ENCODE results near the gene VAPB. TPM values are rescaled to one million over a fixed set of nuclear protein-coding genes. Genes with fewer than 3 reads are reported as not detected.

The VAPB gene
- total and polyA plus RNA-seq, 10 of the 15 experiments (the other 5 are each of a cell fraction or from before 2014, with no cell fraction given): 3.2 to 28.6 (median 20.5) TPM

DNA sequence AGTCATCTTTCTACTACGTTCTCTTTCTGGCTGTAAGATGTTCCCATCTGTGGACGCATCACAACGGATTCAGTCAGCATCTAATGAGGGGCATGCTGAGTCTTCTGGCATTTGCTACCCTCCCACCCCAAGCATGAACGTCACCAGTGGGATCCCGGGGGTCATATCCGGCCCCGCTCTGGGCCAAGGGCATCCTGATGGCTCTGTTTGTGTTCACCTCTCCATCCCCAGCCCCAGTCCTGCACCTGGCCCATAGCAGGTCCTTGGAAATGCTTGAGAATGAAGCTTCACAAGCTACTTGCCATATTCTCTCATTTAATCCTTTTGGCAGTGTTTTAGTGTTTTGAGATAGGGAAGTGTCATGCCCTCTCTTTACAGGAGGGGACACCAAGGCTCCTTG, 111.2 kb downstream of the VAPB start:
- SMC1A ChIA-PET (ENCODE audit: uncharacterized antibody, unreplicated experiment): no interaction called here
- no peak overlapping the region for H3K4me3 ChIP-seq
- RAD21 ChIA-PET (ENCODE audit: unreplicated experiment): no interaction called here
- H3K9me3 ChIP-seq (replicated peaks; ENCODE audit: control insufficient read depth, insufficient read depth, low read length): peaks cover 8% of the 10 kb centered on the region; the same call in 2 of the 3 replicates
- no peak for ATAC-seq
- no TSS peak for BruUV-seq (replicated peaks)
- intact Hi-C loops (cut with micrococcal nuclease; ENCODE audit: unreplicated experiment): no loop called here
- H3K9ac ChIP-seq (ENCODE audit: control insufficient read depth, insufficient read depth, low read length): no peak overlapping the region
- POLR2A ChIA-PET: no interaction called here
- CTCF ChIA-PET: interaction anchor here (1.1 kb wide), 1 partner anchor 265 kb away, joined by 3 read pairs; no protein-coding TSS in a partner anchor
- H3K27ac ChIP-seq (ENCODE audit: control insufficient read depth, insufficient read depth): no peak overlapping the region
- no peaks in the 10 kb centered on the region for H3K36me3 ChIP-seq (ENCODE audit: control insufficient read depth in 2 of 2, insufficient read depth in 2 of 2, low read length in 1 of 2)
- no peaks in the 10 kb centered on the region for H3K27me3 ChIP-seq (replicated peaks in 1 of 2; ENCODE audit: control insufficient read depth in 2 of 2, insufficient read depth in 2 of 2, low read length in 1 of 2)
- no peak overlapping the region for H3K4me2 ChIP-seq (ENCODE audit: control insufficient read depth, insufficient read depth)
- H4K20me1 ChIP-seq (ENCODE audit: control insufficient read depth, insufficient read depth): no peaks in the 10 kb centered on the region
- H2AFZ ChIP-seq (ENCODE audit: control insufficient read depth, low read depth, low read length): no peak overlapping the region
- in situ Hi-C loops (cut with MboI): no loop called here
- H3K4me1 ChIP-seq (ENCODE audit: control insufficient read depth, insufficient read depth, low read length): no peaks in the 10 kb centered on the region
- H3K79me2 ChIP-seq (ENCODE audit: control insufficient read depth, insufficient read depth, low read length): no peaks in the 10 kb centered on the region
- 74% methylated on average over 7 of the region's 7 CpGs for WGBS (ENCODE audit: insufficient coverage, insufficient replicate concordance, low lambda C conversion rate, missing lambda C conversion rate)
- no peak for DNase-seq (ENCODE audit: low read depth, low spot score)
- no peak for FAIRE-seq
- TF ChIP-seq ASH2L (IDR thresholded peaks at IDR 0.05; ENCODE audit: borderline replicate concordance, low read depth): no peak
- no peak for TF ChIP-seq NFYA (IDR thresholded peaks at IDR 0.05; ENCODE audit: borderline replicate concordance, low read depth, low read length)
- TF ChIP-seq, protein P1, sequence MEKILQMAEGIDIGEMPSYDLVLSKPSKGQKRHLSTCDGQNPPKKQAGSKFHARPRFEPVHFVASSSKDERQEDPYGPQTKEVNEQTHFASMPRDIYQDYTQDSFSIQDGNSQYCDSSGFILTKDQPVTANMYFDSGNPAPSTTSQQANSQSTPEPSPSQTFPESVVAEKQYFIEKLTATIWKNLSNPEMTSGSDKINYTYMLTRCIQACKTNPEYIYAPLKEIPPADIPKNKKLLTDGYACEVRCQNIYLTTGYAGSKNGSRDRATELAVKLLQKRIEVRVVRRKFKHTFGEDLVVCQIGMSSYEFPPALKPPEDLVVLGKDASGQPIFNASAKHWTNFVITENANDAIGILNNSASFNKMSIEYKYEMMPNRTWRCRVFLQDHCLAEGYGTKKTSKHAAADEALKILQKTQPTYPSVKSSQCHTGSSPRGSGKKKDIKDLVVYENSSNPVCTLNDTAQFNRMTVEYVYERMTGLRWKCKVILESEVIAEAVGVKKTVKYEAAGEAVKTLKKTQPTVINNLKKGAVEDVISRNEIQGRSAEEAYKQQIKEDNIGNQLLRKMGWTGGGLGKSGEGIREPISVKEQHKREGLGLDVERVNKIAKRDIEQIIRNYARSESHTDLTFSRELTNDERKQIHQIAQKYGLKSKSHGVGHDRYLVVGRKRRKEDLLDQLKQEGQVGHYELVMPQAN (conservative IDR thresholded peaks at IDR 0.05): no peak
- no peak for TF ChIP-seq STAT3 (IDR thresholded peaks at IDR 0.05; ENCODE audit: low read depth, low read length)
- no peak for TF ChIP-seq NFYB (IDR thresholded peaks at IDR 0.05; ENCODE audit: insufficient read depth, low read depth, low read length)
- TF ChIP-seq IKZF2 (IDR thresholded peaks at IDR 0.05): no peak
- TF ChIP-seq, protein P2, sequence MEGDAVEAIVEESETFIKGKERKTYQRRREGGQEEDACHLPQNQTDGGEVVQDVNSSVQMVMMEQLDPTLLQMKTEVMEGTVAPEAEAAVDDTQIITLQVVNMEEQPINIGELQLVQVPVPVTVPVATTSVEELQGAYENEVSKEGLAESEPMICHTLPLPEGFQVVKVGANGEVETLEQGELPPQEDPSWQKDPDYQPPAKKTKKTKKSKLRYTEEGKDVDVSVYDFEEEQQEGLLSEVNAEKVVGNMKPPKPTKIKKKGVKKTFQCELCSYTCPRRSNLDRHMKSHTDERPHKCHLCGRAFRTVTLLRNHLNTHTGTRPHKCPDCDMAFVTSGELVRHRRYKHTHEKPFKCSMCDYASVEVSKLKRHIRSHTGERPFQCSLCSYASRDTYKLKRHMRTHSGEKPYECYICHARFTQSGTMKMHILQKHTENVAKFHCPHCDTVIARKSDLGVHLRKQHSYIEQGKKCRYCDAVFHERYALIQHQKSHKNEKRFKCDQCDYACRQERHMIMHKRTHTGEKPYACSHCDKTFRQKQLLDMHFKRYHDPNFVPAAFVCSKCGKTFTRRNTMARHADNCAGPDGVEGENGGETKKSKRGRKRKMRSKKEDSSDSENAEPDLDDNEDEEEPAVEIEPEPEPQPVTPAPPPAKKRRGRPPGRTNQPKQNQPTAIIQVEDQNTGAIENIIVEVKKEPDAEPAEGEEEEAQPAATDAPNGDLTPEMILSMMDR (IDR thresholded peaks at IDR 0.05 in 2 of 3, conservative IDR thresholded peaks at IDR 0.05 in 1 of 3; ENCODE audit: control insufficient read depth in 2 of 3, extremely low read depth in 1 of 3, insufficient read depth in 1 of 3, low read depth in 3 of 3, low read length in 3 of 3): no peak
- no peak for TF ChIP-seq POLR2AphosphoS5 (IDR thresholded peaks at IDR 0.05; ENCODE audit: low read length)
- no peak for TF ChIP-seq SREBF1 (IDR thresholded peaks at IDR 0.05; ENCODE audit: low read length)
- TF ChIP-seq SP1 (IDR thresholded peaks at IDR 0.05; ENCODE audit: low read depth, low read length): no peak
- TF ChIP-seq, protein P3, sequence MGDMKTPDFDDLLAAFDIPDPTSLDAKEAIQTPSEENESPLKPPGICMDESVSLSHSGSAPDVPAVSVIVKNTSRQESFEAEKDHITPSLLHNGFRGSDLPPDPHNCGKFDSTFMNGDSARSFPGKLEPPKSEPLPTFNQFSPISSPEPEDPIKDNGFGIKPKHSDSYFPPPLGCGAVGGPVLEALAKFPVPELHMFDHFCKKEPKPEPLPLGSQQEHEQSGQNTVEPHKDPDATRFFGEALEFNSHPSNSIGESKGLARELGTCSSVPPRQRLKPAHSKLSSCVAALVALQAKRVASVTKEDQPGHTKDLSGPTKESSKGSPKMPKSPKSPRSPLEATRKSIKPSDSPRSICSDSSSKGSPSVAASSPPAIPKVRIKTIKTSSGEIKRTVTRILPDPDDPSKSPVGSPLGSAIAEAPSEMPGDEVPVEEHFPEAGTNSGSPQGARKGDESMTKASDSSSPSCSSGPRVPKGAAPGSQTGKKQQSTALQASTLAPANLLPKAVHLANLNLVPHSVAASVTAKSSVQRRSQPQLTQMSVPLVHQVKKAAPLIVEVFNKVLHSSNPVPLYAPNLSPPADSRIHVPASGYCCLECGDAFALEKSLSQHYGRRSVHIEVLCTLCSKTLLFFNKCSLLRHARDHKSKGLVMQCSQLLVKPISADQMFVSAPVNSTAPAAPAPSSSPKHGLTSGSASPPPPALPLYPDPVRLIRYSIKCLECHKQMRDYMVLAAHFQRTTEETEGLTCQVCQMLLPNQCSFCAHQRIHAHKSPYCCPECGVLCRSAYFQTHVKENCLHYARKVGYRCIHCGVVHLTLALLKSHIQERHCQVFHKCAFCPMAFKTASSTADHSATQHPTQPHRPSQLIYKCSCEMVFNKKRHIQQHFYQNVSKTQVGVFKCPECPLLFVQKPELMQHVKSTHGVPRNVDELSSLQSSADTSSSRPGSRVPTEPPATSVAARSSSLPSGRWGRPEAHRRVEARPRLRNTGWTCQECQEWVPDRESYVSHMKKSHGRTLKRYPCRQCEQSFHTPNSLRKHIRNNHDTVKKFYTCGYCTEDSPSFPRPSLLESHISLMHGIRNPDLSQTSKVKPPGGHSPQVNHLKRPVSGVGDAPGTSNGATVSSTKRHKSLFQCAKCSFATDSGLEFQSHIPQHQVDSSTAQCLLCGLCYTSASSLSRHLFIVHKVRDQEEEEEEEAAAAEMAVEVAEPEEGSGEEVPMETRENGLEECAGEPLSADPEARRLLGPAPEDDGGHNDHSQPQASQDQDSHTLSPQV (IDR thresholded peaks at IDR 0.05): no peak
- TF ChIP-seq, protein P4, sequence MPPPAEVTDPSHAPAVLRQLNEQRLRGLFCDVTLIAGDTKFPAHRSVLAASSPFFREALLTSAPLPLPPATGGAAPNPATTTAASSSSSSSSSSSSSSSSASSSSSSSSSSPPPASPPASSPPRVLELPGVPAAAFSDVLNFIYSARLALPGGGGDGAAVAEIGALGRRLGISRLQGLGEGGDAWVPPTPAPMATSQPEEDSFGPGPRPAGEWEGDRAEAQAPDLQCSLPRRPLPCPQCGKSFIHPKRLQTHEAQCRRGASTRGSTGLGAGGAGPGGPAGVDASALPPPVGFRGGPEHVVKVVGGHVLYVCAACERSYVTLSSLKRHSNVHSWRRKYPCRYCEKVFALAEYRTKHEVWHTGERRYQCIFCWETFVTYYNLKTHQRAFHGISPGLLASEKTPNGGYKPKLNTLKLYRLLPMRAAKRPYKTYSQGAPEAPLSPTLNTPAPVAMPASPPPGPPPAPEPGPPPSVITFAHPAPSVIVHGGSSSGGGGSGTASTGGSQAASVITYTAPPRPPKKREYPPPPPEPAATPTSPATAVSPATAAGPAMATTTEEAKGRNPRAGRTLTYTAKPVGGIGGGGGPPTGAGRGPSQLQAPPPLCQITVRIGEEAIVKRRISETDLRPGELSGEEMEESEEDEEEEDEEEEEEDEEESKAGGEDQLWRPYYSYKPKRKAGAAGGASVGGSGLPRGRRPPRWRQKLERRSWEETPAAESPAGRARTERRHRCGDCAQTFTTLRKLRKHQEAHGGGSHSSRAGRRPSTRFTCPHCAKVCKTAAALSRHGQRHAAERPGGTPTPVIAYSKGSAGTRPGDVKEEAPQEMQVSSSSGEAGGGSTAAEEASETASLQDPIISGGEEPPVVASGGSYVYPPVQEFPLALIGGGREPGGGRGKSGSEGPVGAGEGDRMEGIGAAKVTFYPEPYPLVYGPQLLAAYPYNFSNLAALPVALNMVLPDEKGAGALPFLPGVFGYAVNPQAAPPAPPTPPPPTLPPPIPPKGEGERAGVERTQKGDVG (CRISPR knock-in tag; IDR thresholded peaks at IDR 0.05): no peak
- no peak for TF ChIP-seq SUPT20H (IDR thresholded peaks at IDR 0.05; ENCODE audit: borderline replicate concordance, control insufficient read depth, low read depth, low read length)
